Measurements from ENCODE around the gene CCR3.

DNA sequence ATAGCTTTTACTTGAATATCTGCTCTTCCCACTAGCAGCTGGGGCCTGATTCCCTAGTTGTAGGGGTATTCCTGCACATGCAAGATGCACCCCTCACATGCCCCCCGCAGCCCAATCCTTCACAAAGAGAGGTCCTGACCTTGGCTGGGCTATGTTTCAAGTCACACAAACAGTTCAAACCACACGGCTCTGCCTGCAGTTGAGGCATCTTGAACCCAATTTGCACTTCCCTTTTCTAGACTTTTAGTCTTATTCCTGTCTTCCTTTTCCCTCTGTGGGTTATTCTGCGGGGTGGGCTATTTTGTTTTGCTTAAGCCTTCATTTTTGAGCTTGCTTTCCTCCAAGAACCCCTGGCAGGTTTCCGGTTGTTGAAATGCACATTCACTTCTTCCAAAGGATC is 20.9 kb upstream of the CCR3 start:
- TF ChIP-seq, protein P1, sequence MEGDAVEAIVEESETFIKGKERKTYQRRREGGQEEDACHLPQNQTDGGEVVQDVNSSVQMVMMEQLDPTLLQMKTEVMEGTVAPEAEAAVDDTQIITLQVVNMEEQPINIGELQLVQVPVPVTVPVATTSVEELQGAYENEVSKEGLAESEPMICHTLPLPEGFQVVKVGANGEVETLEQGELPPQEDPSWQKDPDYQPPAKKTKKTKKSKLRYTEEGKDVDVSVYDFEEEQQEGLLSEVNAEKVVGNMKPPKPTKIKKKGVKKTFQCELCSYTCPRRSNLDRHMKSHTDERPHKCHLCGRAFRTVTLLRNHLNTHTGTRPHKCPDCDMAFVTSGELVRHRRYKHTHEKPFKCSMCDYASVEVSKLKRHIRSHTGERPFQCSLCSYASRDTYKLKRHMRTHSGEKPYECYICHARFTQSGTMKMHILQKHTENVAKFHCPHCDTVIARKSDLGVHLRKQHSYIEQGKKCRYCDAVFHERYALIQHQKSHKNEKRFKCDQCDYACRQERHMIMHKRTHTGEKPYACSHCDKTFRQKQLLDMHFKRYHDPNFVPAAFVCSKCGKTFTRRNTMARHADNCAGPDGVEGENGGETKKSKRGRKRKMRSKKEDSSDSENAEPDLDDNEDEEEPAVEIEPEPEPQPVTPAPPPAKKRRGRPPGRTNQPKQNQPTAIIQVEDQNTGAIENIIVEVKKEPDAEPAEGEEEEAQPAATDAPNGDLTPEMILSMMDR (IDR thresholded peaks at IDR 0.05), result no peak
- TF ChIP-seq POLR2AphosphoS5 (IDR thresholded peaks at IDR 0.05), result no peak
- TF ChIP-seq POLR2A (IDR thresholded peaks at IDR 0.05), result no peak
